CD1c-positive myeloid dendritic cell (primary cell): ENCODE data around the gene GRB10.
"Not testable (repeated sequence)": the region's sequence is repeated elsewhere in the genome, so short reads cannot be mapped to it uniquely, and the experiment has no call there.

Experiments
- DNase-seq: peaks from one replicate; pipeline ENCODE4 v3.0.0-alpha.2; 2016; ENCODE audit errors: extremely low spot score

The GRB10 gene

DNA sequence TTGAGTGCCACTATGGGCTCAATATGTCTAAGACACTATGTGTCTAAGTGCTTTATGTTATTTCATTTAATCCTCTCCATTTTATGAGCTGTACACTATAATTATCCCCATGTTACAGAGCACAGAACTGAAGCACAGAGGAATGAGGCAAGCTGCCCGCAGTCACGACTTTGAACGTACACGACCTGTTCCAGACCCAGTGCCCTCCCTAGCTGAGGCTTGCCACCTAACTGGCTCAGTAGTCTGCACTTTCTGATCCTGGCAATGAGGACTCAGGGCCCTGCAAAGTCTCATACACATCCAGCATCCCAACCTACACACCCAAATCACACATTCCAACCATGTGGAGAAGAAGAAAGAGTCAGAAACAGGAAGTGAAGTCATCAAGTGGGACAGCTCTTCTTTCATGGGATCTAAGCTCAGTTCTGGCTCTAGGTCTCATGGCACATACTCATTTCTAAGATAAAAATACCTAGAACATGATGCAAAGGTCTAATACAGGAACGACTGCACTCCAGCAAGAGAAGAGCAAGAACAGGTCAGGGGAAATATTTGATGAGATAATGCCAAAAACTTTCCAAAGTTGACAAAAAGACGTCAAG, 175.1 kb downstream of the GRB10 start:
- DNase-seq = no peak

DNA sequence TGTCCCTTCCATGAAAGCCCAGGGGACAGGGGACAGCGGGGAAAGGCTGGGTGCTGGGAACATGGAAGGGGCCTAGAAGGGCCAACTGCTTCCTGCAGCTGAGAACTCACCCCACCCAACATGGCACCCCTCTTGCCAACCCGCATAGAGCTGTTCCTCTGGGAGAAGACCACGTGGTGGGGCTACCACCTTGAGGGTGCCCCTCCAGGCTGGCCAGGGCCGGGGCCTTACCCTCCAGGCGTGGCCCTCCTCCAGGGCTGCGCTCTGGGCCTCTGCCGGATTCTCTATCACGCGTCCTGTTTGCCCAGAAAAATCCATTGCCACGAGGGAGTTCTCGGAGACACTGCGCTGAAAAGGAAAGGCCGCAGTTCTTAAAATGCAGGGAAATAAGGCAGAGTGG, 177.6 kb downstream of the GRB10 start:
- no peak for DNase-seq

DNA sequence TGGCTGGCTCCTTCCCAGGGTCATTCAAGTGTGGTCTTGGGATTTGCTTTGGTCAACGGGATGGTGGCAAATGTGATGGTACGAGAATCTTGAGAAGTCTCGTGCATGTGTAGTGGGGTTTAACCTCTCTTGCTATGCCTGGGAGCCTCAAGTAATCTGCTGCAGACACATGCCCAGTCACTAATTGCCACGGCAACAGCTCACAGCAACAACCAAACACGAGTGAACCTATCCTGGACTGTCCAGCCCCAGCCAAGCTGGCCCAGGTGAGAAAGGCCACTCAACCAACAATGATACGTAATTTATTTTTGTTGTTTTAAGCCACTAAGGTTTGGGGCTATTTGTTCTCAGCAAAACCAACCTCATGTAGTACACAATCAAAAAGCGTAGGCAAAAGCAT, 179.4 kb downstream of the GRB10 start:
- DNase-seq = no peak

DNA sequence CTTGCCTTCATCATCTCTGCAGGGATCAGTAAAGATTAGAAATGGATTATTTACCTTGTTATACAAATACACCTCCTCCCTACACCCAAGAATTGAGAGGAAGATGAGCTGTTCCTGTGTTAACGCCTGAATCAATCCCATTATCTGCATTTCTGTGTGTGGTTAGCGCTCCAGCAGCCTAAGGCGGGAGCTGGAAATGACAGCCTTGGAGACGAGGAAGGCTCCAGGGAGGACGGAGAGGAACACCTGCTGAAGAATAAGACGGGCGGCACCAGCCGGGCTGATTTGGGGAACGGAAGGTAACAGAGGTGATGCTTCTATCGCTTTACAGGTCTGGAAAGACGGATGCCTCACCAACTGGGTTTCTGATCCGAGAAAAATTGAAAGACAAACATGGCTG, 183.3 kb downstream of the GRB10 start:
- DNase-seq = no peak

DNA sequence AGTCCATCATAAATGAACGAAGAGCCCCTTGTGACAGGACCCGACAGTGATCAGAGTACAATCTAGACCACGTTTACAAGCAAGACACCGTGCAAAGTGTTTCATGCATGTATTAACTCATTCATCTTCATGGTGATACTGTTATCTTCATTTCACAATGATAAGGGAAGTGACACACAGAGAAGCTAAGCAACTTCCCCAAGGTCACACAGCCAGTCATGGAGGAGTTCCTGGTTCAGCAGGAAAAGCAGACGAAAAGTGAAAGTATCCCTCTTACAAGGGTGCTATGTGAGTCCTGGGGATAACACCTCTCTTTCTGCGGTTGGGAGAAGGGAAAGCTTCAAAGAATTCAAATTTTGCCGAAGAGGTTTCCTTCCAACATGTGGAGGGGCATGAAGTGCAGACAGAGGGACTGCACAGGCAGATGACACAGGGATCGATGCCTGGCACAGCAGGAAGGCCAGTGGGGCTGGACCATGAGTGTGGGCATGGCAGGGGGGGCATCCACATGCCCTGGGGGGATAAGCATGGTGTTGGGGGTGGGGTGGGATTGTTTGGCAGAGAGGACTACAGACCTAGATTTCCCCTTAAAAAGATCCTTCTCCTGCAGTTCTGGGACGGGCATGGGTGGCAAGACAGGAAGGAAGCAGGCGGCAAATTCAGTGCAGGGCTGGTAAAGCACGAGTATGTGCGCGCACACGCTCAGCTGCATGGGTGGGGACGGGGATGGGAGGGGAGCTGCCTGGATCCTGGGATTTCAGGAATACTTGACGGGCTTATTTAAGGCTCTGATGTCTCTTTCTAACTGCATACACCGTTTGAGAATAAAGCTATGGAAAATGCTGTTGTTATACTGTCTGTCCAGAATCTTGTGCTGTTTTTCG, 184.0 kb downstream of the GRB10 start:
- DNase-seq = peak; percentile 12

DNA sequence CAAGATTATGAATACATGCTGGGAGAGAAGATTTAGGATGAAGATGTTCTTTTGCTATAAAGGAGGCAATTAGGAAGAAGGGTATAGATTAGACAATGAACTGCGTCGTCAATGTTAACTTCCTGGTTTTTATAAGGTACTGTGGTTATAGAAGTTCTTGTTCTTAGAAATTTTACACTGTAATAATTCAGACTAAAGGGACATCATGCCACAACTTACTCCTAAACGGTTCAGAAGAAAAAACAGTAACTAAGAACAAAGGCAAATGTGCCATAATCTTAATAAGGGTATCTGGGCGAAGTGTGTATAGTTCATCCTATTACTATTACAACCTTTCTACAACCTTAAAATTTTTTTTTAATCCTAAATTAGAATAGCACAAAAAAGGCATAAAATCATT, 186.2 kb downstream of the GRB10 start:
- no peak for DNase-seq

DNA sequence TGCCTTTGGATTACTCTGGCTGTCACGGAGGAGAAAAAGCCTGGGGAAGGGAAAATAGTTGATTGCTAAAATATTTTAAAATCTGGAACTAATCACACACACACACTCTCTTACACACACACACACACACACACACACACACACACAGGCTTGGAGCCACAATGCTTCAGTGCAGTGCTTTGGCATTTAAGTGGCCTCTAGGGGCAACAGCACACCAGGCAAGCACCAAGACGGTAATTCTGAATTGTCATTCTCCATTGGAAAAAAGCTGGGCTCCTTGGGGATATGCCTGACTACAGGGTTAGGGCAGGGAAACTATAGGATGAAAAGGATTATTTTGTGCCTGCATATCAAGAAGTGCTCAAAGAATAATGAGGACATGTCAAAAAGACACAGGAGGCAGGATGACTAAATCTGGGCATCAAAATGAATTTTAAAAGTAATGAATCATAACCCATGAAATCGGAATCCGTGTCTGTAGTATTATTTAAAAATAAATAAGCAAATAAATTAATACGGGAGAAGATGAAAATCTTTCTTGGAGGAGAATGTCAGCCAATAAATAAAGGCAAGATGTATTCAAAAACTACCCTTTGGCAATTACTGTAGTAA, 187.1 kb downstream of the GRB10 start:
- no peak for DNase-seq

DNA sequence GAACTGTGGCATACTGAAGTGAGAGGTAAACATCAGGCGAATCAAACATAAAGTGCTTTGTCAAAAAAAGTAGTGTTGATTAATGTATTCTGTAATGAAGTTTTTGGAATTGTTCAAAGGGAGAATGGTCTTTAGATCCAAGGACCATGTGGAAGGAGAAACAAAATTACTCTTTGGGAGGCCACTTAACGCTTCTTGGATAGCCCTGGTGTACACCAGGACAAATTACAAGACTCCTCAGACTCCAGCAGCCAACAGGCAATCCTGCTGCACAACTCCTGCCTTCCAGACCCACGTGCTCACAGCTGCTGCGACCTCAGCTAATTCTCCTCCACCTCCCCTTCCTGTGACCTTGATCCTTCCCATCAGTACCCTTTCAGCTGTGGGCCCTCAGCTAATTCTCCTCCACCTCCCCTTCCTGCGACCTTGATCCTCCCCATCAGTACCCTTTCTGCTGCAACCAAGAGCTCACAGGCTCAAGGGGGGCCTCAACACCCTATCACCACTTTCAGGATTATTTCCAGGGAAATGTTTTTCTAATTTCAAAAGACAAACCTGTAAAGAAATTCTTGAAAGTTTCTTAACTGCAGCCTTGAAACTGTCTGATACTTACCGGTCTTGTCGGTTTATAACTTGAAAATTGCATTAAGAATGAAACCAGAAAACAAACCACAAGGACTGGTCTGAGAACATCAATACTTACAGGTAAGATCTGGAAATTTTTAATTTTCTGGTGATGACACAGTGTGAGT, 187.8 kb downstream of the GRB10 start:
- DNase-seq = no peak

DNA sequence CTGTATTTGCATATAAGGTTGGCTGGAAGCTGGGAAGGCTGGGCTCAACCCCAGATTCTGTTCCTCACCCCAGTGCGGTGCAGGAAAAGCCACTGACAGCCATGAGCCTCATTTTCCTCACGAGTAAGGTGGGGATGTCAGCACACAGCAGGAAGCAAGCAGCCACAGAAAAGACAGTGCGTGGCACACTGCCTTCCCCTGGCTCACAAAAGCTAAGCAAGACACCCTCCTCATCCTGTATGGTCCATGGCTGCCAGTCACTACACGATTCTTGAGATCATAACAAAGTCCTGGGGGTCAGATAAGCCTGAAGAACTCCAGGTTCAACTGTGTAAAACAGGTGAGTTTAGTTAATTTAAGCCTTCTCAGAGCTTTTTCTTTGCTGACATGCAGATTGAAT, 188.6 kb downstream of the GRB10 start:
- no peak for DNase-seq

DNA sequence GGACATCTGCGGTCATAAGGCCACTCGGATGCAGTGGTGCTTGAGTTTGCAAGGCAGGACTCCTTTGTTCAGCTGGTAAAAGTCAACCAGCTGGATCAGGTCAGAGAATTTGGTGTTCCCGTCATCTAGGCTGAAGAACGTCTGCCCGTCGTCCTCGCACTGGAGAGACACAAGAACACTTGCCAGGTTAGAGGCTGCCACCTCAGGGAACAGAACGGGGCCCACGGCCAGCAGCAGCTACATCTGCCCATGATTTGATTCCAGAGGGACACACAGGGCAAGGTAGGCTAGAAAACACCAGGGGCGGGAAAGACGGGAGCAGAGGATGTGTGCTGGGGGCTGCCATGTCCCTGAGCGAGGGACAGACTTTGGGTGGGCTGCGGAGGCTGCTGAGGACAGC, 189.8 kb downstream of the GRB10 start:
- no peak for DNase-seq

DNA sequence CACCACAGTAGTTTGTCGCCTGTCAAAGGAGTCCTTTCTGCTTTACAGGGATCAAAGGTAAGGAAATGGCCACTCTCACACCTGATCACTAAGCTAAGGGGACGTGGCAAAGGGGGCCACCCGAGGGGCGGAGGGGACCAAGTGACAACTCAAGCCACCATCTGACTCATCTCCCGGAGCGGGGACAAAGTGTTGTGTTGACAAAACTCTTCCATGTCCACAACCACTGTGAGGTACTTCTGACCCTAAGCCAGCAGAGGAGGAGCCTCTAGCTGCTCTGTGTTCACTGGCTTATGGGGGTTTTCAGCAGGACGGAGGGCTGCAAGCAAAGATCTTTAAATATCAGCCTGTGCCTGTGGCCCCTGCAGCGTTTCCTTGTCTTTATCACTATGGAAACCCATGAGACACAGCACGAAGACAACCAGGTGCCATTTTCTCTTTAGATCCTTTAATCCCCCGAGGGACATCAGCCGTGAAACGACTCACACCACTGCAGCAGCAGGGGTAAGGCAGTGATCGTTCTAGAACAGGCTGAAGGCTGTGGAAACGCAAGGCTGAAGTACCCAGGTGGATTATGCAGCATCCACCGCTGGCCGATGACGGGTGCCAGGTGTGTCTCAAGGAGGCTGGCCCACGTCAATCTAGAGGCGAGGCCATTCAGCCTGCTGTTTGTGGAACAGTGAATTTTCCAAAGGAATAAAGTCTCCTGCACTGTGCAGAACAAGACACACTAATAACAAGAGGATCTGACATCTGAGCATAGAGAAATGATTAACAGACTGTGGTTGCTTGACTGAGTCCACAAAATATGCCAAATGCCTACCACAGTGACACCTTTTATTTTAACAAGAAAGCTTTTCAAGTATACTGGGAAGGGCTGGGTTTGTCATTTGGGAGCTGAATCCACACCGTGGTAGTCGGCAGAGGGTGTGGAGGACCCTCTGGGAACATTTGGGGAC, 190.9 kb downstream of the GRB10 start:
- DNase-seq = no peak

DNA sequence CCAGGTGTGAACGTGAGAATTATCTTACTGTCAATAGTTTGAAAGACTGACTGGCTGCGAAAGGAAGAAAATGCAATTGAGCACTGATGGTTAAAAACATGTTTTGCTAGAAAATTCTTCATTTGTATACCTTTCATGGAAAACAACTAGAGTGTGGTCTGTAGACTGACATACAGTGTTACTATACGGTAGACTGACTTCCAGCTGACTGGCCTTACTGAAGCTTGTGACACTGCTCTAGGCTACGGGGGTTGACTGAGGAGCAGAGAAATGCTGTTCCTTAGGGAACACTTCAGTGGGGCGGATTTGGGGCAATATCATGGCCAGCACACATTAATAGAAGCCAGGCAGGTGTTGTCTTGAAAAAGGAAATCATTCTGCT, 191.6 kb downstream of the GRB10 start:
- DNase-seq = no peak

DNA sequence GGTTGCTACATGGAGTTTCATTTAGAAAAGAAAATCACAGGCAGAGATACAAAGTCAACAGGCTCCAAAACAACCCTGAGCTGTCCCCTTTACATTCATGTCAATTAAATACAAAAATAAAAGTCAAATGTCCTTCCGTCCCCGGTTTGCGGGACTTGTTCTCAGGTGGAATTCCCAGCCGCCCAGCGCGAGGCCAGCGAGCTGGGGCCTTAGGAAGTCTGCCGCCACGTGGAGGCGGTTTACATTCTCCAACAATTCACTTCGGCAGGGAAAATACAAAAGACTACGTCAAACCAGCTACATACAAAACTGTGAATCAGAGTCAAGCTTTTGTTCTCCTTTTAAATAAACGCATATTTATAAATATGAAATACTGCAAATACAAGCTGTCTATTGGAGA, 192.2 kb downstream of the GRB10 start:
- no peak for DNase-seq

DNA sequence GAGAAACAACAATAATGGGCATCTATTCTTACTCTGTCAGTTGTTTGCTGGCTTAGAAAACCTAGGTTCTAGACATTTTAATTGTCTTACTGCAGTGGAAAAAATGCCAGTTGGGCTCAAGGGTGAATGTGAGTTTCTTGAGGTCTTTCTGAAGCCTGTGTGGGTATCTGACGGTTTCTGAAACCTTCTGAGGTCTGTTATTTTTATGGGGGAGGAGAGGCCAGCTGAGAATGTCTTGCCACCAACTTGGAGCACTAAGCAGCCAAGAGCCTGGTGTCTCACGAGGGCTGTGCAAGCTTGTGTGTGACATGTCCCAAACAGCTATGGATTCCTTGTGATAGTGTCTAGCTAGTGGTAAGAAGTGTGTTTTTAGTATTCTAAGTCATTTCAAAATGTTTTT, 193.3 kb downstream of the GRB10 start:
- no peak for DNase-seq

DNA sequence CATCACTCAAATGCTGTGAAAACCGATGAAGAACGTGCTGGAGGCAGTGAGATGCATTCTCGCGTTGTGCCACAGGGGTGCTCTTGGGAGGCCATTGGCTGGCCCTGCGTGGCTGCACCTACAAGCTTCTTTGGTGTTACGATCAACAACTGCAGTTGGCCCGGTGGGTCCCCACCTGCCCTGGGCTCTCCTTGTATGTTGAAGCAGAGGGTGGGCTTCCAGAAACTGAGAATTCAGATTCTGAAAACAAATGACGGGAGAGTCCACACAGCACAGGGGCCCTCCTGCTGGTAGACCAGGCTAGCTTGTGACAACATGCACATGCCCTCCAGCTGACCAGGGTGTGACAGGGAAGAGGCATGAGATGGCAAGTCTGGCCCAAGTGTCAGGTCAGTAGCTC, 193.8 kb downstream of the GRB10 start:
- no peak for DNase-seq

DNA sequence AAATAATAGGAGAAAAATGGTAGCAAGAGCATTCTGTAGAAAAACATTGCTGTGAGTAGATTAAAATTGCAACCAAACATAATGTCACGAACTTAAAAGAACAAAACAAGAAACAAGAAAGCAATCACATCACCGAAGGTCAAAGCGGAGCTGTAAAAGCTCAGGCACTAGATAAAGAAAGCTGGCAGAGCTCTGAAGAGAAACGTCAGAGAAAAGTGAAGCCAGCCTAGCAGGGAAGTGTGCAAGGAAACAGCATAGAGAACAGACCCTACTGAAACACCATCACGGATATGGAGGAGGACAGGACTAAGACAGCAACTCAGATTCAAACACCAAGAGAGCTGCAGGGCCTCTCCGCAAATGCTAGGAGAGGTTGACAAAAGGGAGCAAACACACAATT, 195.0 kb downstream of the GRB10 start:
- no peak for DNase-seq

DNA sequence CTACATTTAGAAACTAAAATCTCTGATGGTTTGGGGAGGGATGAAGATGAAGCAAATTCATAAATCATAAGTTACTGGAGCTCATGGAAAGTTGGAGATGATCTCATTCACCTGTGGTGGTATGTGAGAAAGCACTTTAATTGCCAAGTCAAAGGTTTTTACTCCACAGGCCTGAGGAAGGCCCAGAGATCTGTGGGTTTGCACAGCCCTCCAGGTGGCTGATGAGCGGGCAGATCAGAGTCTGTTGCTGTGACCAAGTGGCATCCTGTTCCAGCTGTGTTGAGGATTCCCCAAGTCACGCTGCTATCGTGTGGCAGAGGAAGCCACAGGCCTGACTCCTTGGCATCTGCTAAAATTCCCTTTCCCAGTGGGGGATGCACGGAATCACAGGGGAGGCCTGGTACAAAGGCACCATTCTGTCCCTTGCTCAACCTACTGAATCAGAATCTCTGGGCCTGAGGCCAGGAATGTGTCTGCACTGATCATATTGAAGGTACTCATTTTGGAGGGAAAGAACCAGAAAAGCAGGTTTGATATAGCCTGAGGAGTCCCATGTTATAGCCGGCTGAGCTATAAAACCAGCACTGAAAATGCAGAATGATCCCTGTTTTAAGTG, 197.8 kb downstream of the GRB10 start:
- DNase-seq = no peak

DNA sequence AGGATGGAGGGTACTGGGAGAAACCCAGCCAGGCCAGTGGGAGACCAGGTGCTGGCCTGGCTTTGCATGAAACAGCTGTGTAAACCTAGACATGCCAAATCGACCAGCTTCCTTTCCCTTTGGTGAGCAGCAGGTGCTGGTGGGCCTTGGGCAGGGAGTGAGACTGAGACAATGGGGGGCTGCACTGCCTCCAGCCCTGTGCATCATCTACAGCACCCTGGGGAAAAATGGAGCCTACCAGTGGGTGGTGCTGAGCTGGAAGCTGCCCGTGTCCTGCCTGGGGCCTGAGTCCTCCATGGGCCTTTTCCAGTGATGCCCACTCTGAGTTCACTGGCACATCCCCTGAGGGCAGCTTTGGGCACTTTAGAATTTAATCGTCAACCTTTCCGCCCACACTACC, 198.3 kb downstream of the GRB10 start:
- no peak for DNase-seq

DNA sequence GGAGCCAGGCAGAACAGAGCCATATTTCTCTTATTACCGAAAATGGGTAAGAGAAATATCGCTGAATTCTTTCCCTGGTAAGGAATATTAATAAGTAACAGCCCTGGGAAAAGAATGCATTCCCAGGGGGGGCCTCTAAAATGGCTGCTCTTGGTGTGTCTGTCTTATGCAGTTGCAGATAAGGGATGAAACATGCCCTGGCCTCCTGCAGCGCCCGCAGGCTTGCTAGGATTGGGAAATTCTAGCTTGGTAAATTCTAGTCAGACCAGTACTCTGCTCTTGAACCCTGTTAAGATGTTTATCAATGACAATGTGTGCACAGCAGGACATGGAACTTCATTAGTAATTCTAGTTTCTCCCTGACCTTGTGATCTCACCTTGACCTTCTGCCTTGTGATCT, 199.4 kb downstream of the GRB10 start:
- DNase-seq = not testable (repeated sequence)

DNA sequence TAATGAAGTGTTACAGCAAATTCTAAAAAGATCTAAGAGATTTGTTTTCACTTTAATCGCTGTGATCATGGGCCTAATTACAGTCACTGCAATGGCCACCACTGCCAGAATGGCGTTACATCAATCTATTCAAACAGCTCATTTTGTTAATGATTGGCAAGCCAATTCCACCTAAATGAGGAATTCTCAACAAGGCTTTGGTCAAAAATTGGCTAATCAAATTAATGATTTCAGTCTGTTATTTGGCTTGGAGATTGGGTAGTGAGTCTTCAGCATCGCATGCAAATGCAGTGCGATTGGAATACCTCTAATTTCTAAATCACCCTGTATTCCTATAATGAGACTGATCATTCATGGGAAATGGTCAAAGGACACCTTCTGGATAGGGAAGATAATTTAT, 200.4 kb downstream of the GRB10 start:
- DNase-seq = not testable (repeated sequence)

DNA sequence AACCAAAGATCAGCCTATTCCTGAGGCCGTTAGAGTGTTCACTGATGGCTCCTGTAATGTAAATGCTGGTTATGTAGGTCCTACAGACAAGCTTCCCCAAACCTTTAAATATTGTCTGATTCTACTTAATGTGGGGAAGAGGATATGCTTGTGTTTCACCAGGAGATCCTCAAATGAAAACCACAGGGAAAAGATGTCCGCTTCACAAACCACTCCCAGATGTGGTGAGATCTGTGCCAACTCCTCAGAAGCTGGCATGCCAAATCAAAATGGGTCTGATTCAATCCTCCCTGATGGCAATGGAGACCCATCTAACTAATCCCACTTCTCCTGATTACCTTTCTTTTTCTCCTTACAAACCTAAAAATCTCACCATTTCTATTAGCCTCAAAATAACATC, 202.0 kb downstream of the GRB10 start:
- DNase-seq = not testable (repeated sequence)
